Caki2 (cell line): Measurements from ENCODE around the gene SMIM24. TPM values are rescaled to one million over a fixed set of nuclear protein-coding genes. Genes with fewer than 3 reads are reported as not detected.
A peak's percentile ranks its signal among the peaks of the same experiment; 100 is the strongest.
"Not testable (repeated sequence)": the region's sequence is repeated elsewhere in the genome, so short reads cannot be mapped to it uniquely, and the experiment has no call there.

ENCODE experiments used
- DNase-seq: peaks from one replicate; pipeline ENCODE4 v3.0.0-alpha.2; 2015; ENCODE audit warnings: low read depth
- in situ Hi-C: cut with HindIII; loops from 2 replicates; pipeline ENCODE4 v1.10.0; 2016; ENCODE audit warnings: low sequenced_read_pairs, low pct_unique_long_range_greater_than_20kb, mixed read lengths
- total RNA-seq: library from RNA; depleted of rRNA; stranded (reverse); fragments of >200 nt; shearing (Covaris generic); gene quantifications from 2 replicates; pipeline ENCODE4 v1.2.3, GENCODE V29; 2014; ENCODE audit warnings: low replicate concordance

Gene SMIM24
- total RNA-seq, 1 experiment from 2014 or later = not detected

- DNase-seq = peak; percentile 99
- in situ Hi-C loops = no loop called here
Measured at GRCh38 chr19:3450796-3451411, 29.4 kb downstream of the SMIM24 start.

- in situ Hi-C loops = no loop called here
- DNase-seq = no peak
Measured at GRCh38 chr19:3448616-3449334, 31.6 kb downstream of the SMIM24 start.

GRCh38 chr19:3446657-3447056 lies 33.7 kb downstream of the SMIM24 start:
- in situ Hi-C loops, DNase-seq: not testable (repeated sequence)

GRCh38 chr19:3444695-3445234 lies 35.6 kb downstream of the SMIM24 start:
- in situ Hi-C loops = no loop called here

GRCh38 chr19:3443840-3444694 lies 36.3 kb downstream of the SMIM24 start:
- no peak for DNase-seq
- in situ Hi-C loops = no loop called here

More at GRCh38 chr19:3444695-3445234, 35.6 kb downstream of the SMIM24 start:
- DNase-seq = no peak

GRCh38 chr19:3442487-3443071 lies 37.7 kb downstream of the SMIM24 start:
- DNase-seq = no peak
- in situ Hi-C loops = no loop called here

GRCh38 chr19:3441986-3442329 lies 38.4 kb downstream of the SMIM24 start:
- no peak for DNase-seq
- in situ Hi-C loops = no loop called here

- in situ Hi-C loops = no loop called here
- DNase-seq = no peak
Measured at GRCh38 chr19:3441089-3441985, 39.0 kb downstream of the SMIM24 start.

GRCh38 chr19:3440082-3440481 lies 40.2 kb downstream of the SMIM24 start:
- no peak for DNase-seq
- in situ Hi-C loops = no loop called here

GRCh38 chr19:3434630-3435553 lies 45.4 kb downstream of the SMIM24 start:
- DNase-seq = peak; percentile 87
- in situ Hi-C loops = no loop called here

- in situ Hi-C loops = no loop called here
- no peak for DNase-seq
Measured at GRCh38 chr19:3433805-3434540, 46.4 kb downstream of the SMIM24 start.

- DNase-seq = no peak
- in situ Hi-C loops = no loop called here
Measured at GRCh38 chr19:3433313-3433712, 47.0 kb downstream of the SMIM24 start.

- DNase-seq = no peak
- in situ Hi-C loops = no loop called here
Measured at GRCh38 chr19:3431760-3432397, 48.4 kb downstream of the SMIM24 start.

GRCh38 chr19:3430366-3430680 lies 50.0 kb downstream of the SMIM24 start:
- in situ Hi-C loops, DNase-seq: not testable (repeated sequence)

GRCh38 chr19:3426433-3426832 lies 53.9 kb downstream of the SMIM24 start:
- no peak for DNase-seq
- in situ Hi-C loops = no loop called here
